ENCODE measurements around the gene NUP50.
A peak's percentile ranks its signal among the peaks of the same experiment; 100 is the strongest.

The NUP50 gene

DNA sequence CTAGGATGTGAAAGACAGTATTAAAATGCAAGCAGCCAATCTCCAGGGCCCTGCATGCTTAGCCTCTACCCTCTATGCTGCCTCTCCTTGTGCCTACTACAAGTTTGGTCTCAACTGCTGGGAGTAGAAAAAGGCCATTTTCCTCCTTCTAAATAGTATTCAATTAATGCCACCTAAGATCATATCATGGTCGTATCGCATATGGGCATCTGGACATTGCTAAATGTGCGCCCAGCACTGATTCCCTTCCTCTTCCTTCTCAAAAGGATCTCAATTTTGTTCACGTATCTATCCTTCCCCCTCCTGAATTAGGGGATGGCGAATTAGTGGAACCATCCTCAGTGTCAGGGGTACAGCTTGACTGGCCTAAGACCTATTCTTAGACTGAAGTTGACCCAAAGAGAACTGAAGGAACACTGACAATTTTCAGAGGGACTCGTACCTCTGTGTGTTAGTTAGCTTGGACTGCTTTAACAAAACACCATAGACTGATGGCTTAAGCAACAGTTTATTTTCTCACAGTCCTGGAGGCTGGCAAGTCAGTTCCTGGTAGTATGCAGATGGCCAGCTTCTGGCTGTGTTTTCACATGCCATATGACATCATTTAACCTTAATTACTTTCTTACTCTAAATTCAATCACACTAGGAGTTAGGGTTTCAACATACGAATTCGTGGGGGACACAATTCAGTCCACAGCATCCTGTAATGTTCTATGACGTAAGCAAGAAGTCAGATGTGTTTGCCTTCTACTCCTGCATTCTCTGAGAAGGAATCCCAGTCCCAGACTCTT, 8.5 kb upstream of the NUP50 start:
- TF ChIP-seq, protein P1, sequence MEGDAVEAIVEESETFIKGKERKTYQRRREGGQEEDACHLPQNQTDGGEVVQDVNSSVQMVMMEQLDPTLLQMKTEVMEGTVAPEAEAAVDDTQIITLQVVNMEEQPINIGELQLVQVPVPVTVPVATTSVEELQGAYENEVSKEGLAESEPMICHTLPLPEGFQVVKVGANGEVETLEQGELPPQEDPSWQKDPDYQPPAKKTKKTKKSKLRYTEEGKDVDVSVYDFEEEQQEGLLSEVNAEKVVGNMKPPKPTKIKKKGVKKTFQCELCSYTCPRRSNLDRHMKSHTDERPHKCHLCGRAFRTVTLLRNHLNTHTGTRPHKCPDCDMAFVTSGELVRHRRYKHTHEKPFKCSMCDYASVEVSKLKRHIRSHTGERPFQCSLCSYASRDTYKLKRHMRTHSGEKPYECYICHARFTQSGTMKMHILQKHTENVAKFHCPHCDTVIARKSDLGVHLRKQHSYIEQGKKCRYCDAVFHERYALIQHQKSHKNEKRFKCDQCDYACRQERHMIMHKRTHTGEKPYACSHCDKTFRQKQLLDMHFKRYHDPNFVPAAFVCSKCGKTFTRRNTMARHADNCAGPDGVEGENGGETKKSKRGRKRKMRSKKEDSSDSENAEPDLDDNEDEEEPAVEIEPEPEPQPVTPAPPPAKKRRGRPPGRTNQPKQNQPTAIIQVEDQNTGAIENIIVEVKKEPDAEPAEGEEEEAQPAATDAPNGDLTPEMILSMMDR (IDR thresholded peaks at IDR 0.05; ENCODE audit: low read depth, low read length, missing control alignments): no peak
- DNase-seq (ENCODE audit: low read depth): no peak
- in situ Hi-C loops (cut with HindIII; ENCODE audit: low sequenced_read_pairs): no loop called here
- H3K4me3 ChIP-seq (ENCODE audit: low read depth, low read length): no peak overlapping the region

DNA sequence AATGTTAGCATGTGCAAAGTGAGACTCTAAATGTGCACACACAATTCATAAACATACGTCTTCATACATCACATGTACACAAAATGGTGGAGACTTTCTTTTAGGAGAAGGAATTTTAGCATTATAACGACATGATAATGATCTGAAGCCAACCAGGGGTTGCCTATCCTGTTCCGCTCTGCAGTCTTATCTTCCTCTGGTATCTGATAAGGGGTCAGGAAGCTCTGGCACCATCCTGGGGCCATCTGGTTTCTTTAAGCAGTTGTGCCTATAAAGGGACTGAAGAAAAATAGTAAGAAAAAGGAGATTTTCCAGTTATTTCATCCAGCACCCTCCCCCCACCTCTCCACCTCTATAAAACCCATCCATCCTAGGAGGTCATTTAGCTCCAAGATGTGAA, 5.8 kb upstream of the NUP50 start:
- DNase-seq (ENCODE audit: low read depth): no peak
- no peak overlapping the region for H3K4me3 ChIP-seq (ENCODE audit: low read depth, low read length)
- TF ChIP-seq, protein P1 (IDR thresholded peaks at IDR 0.05; ENCODE audit: low read depth, low read length, missing control alignments): no peak
- in situ Hi-C loops (cut with HindIII; ENCODE audit: low sequenced_read_pairs): no loop called here

GRCh38 chr22:45159652-45160462, 3.9 kb upstream of the NUP50 start:
- in situ Hi-C loops (cut with HindIII; ENCODE audit: low sequenced_read_pairs): no loop called here
- no peak for DNase-seq (ENCODE audit: low read depth)
- no peak overlapping the region for H3K4me3 ChIP-seq (ENCODE audit: low read depth, low read length)
- TF ChIP-seq, protein P1 (IDR thresholded peaks at IDR 0.05; ENCODE audit: low read depth, low read length, missing control alignments): peak; percentile 13

- peak overlapping the region; percentile 55 for H3K4me3 ChIP-seq (ENCODE audit: low read depth, low read length)
- TF ChIP-seq, protein P1 (IDR thresholded peaks at IDR 0.05; ENCODE audit: low read depth, low read length, missing control alignments): no peak
- in situ Hi-C loops (cut with HindIII; ENCODE audit: low sequenced_read_pairs): no loop called here
- DNase-seq (ENCODE audit: low read depth): no peak
Observed at GRCh38 chr22:45162531-45162930, 1.2 kb upstream of the NUP50 start.

DNA sequence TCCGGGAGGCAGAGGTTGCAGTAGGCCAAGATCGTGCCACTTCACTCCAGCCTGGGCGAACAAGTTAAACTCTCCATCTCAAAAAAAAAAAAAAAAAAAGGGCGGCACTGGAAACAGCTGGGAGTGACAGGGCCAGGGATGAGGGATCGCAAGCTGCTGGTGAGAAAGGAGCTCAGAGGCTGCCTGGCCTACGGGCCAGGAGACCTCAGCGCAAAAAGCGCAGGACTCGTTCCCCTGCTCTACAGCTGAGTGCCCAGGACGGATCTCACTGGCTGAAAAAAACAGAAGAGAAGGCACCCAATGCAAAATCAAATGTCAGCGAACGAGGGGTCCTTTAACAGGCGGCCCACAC, 650 bp upstream of the NUP50 start:
- DNase-seq (ENCODE audit: low read depth): no peak
- in situ Hi-C loops (cut with HindIII; ENCODE audit: low sequenced_read_pairs): no loop called here
- TF ChIP-seq, protein P1 (IDR thresholded peaks at IDR 0.05; ENCODE audit: low read depth, low read length, missing control alignments): no peak
- H3K4me3 ChIP-seq (ENCODE audit: low read depth, low read length): peak overlapping the region; percentile 55

DNA sequence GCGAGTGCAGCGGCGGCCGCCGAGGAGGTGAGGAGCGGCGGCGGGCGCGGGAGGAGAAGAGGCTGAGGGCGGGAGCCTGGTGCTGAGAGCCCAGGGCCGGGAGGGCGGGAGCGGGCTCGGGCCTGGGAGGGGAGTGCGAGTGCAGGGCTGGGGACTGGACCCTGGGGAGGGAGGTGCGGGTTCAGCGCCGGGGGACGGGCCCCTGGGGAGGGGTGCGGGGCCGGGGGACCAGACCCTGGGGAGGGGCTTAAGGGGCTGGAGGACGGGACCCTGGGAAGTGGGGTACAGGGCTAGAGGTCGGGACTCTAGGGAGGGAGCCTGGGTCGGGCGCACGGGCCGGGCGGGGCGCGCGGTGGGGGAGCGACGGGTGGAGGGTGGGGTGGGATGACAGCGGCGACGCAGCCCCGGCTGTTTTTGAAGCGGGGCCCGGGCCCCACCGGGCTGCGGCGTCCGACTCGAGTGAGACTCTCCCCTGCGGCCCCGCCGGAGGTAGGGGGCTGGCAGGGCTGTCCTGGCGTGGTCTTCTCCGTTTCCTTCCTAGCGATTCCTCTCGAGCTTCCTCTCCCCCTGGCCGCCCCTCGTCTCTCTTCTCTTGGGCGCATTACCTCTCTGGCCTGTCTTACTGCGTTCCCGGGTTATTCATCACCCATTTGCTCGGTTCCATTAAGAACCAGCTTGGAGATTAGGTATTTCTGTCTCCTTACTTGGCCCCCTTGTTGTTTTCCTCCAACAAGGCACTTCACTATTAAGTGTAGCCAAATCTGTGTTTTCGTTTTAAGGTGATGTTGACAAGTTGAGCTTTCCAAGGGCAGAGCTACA, 754 bp downstream of the NUP50 start:
- in situ Hi-C loops (cut with HindIII; ENCODE audit: low sequenced_read_pairs): no loop called here
- no peak for DNase-seq (ENCODE audit: low read depth)
- TF ChIP-seq, protein P1 (IDR thresholded peaks at IDR 0.05; ENCODE audit: low read depth, low read length, missing control alignments): no peak
- H3K4me3 ChIP-seq (ENCODE audit: low read depth, low read length): peak overlapping the region; percentile 55
